ENCODE results near the gene ADPRH. TPM values are rescaled to one million over a fixed set of nuclear protein-coding genes. Genes with fewer than 3 reads are reported as not detected.

The ADPRH gene
- total and polyA plus RNA-seq, 10 of the 15 experiments (the other 5 are each of a cell fraction or from before 2014, with no cell fraction given), result 2.3 to 32.6 (median 19.0) TPM

DNA sequence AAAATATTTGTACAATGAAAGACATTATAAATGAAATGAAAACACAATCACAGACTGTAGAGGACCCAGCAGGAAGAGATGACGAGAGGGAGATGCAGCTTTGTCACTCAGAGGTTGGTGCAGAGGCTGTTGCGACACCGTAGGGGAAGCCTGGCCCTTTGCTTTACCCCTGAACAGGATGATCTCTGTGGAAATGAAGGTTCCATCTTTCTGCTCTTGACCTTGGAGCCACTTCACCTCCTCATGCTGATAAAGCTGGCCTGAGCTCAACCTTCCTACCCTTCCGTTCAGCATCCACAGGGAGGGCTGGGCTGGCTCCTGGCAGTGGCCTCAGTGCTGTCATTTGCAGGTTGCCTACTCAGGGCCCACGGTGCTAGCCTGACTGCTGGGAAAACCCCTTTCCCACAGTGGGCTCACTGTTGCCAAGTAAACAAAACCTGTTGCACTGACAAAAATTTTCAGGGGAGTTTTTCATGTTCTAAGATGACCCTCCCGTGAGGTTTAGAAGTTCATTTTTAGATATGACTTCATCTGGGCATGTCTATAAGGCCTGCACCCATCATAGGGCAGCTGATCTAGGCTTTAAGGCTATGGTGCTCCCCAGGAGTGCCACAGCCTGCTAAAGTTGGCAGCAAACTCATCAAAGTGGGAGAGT, 16.9 kb upstream of the ADPRH start (continued):
- TF ChIP-seq, protein P1, sequence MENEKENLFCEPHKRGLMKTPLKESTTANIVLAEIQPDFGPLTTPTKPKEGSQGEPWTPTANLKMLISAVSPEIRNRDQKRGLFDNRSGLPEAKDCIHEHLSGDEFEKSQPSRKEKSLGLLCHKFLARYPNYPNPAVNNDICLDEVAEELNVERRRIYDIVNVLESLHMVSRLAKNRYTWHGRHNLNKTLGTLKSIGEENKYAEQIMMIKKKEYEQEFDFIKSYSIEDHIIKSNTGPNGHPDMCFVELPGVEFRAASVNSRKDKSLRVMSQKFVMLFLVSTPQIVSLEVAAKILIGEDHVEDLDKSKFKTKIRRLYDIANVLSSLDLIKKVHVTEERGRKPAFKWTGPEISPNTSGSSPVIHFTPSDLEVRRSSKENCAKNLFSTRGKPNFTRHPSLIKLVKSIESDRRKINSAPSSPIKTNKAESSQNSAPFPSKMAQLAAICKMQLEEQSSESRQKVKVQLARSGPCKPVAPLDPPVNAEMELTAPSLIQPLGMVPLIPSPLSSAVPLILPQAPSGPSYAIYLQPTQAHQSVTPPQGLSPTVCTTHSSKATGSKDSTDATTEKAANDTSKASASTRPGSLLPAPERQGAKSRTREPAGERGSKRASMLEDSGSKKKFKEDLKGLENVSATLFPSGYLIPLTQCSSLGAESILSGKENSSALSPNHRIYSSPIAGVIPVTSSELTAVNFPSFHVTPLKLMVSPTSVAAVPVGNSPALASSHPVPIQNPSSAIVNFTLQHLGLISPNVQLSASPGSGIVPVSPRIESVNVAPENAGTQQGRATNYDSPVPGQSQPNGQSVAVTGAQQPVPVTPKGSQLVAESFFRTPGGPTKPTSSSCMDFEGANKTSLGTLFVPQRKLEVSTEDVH (IDR thresholded peaks at IDR 0.05; ENCODE audit: low read depth, partially characterized antibody), result no peak
- no peak for TF ChIP-seq NR2C1 (IDR thresholded peaks at IDR 0.05)
- TF ChIP-seq, protein P2, sequence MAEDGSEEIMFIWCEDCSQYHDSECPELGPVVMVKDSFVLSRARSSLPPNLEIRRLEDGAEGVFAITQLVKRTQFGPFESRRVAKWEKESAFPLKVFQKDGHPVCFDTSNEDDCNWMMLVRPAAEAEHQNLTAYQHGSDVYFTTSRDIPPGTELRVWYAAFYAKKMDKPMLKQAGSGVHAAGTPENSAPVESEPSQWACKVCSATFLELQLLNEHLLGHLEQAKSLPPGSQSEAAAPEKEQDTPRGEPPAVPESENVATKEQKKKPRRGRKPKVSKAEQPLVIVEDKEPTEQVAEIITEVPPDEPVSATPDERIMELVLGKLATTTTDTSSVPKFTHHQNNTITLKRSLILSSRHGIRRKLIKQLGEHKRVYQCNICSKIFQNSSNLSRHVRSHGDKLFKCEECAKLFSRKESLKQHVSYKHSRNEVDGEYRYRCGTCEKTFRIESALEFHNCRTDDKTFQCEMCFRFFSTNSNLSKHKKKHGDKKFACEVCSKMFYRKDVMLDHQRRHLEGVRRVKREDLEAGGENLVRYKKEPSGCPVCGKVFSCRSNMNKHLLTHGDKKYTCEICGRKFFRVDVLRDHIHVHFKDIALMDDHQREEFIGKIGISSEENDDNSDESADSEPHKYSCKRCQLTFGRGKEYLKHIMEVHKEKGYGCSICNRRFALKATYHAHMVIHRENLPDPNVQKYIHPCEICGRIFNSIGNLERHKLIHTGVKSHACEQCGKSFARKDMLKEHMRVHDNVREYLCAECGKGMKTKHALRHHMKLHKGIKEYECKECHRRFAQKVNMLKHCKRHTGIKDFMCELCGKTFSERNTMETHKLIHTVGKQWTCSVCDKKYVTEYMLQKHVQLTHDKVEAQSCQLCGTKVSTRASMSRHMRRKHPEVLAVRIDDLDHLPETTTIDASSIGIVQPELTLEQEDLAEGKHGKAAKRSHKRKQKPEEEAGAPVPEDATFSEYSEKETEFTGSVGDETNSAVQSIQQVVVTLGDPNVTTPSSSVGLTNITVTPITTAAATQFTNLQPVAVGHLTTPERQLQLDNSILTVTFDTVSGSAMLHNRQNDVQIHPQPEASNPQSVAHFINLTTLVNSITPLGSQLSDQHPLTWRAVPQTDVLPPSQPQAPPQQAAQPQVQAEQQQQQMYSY (CRISPR knock-in tag; IDR thresholded peaks at IDR 0.05), result no peak
- TF ChIP-seq, protein P3, sequence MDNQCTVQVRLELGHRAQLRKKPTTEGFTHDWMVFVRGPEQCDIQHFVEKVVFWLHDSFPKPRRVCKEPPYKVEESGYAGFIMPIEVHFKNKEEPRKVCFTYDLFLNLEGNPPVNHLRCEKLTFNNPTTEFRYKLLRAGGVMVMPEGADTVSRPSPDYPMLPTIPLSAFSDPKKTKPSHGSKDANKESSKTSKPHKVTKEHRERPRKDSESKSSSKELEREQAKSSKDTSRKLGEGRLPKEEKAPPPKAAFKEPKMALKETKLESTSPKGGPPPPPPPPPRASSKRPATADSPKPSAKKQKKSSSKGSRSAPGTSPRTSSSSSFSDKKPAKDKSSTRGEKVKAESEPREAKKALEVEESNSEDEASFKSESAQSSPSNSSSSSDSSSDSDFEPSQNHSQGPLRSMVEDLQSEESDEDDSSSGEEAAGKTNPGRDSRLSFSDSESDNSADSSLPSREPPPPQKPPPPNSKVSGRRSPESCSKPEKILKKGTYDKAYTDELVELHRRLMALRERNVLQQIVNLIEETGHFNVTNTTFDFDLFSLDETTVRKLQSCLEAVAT (IDR thresholded peaks at IDR 0.05), result peak; percentile 91
- 0 out of 2 replicates have a peak, but pooled peaks have one; percentile 25 for TF ChIP-seq IRF4 (IDR thresholded peaks at IDR 0.05; ENCODE audit: low read depth, low read length)
- peak; percentile 88 for TF ChIP-seq HDGF (IDR thresholded peaks at IDR 0.05)
- TF ChIP-seq E2F4 (IDR thresholded peaks at IDR 0.05; ENCODE audit: low read depth, low read length), result no peak
- no peak for TF ChIP-seq YBX1 (IDR thresholded peaks at IDR 0.05)
- TF ChIP-seq ZBTB33 (IDR thresholded peaks at IDR 0.05), result no peak
- TF ChIP-seq FOS (IDR thresholded peaks at IDR 0.05; ENCODE audit: borderline replicate concordance, extremely low read depth, insufficient read length), result no peak
- TF ChIP-seq MAX (IDR thresholded peaks at IDR 0.05; ENCODE audit: low read depth, low read length), result no peak
- no peak for TF ChIP-seq GABPA (IDR thresholded peaks at IDR 0.05; ENCODE audit: low read depth)
- no peak for TF ChIP-seq KAT2A (conservative IDR thresholded peaks at IDR 0.05; ENCODE audit: control insufficient read depth, low read depth, low read length)
